Liver (tissue), 3 donors: ENCODE data around the gene CCDC60.

Experiments used
- ATF3 ChIP-seq: IDR thresholded peaks from 2 replicates; pipeline ENCODE4 v1.6.1; 2016; ENCODE audit warnings: antibody characterized with exemption
- CTCF ChIP-seq: fragments of 150-350 bp; IDR thresholded peaks from 2 replicates; pipeline ENCODE4 v1.5.1; 2017; ENCODE audit warnings: improper control_type of control experiment, low read depth, low read length; ENCODE audit not compliant: missing input control
- FOXA1 ChIP-seq: IDR thresholded peaks from 2 replicates; pipeline ENCODE4 v1.6.1; 2016; ENCODE audit warnings: antibody characterized with exemption
- JUND ChIP-seq, 2 donors: IDR thresholded peaks; 2 replicates each; pipeline ENCODE4 v1.6.1; 2016; ENCODE audit warnings: antibody characterized with exemption in 2 of 2
- MAX ChIP-seq: IDR thresholded peaks from 2 replicates; pipeline ENCODE4 v1.6.1; 2016; ENCODE audit warnings: antibody characterized with exemption
- REST ChIP-seq: IDR thresholded peaks from 2 replicates; pipeline ENCODE4 v1.6.1; 2016; ENCODE audit warnings: antibody characterized with exemption, mild to moderate bottlenecking
- SP1 ChIP-seq: IDR thresholded peaks from 2 replicates; pipeline ENCODE4 v1.6.1; 2018; ENCODE audit warnings: antibody characterized with exemption, mild to moderate bottlenecking
- YY1 ChIP-seq: IDR thresholded peaks from 2 replicates; pipeline ENCODE4 v1.6.1; 2016; ENCODE audit warnings: antibody characterized with exemption, mild to moderate bottlenecking
- ZBTB33 ChIP-seq: IDR thresholded peaks from 2 replicates; pipeline ENCODE4 v1.6.1; 2016; ENCODE audit warnings: antibody characterized with exemption
- donor health status: healthy.
- donor health status: healthy.

GRCh38 chr12:119366007-119366406, 31.5 kb downstream of the CCDC60 start:
- TF ChIP-seq FOXA1 = no peak
- TF ChIP-seq MAX = no peak
- TF ChIP-seq CTCF = no peak
- TF ChIP-seq JUND (IDR thresholded peaks at IDR 0.05) = no peak
- no peak for TF ChIP-seq ATF3
- no peak for TF ChIP-seq REST
- no peak for TF ChIP-seq SP1
- TF ChIP-seq YY1 = no peak
- no peak for TF ChIP-seq ZBTB33
